ENCODE data around the gene ATP13A5. TPM values are rescaled to one million over a fixed set of nuclear protein-coding genes. Genes with fewer than 3 reads are reported as not detected.

ATP13A5 gene
- total and polyA plus RNA-seq, 2 of the 8 experiments (the other 6 are each of a cell fraction or from before 2014, with no cell fraction given): not detected

GRCh38 chr3:193416629-193417028 lies 38.1 kb upstream of the ATP13A5 start:
- H2BK120ac ChIP-seq (replicated peaks; ENCODE audit: low read depth, low read length): no peak overlapping the region
- DNase-seq (ENCODE audit: low read depth in 1 of 2, low spot score in 2 of 2) (no peak), FAIRE-seq (no peak)
- H3K18ac ChIP-seq (ENCODE audit: extremely low read depth, low read length): no peak overlapping the region
- H3K79me1 ChIP-seq (ENCODE audit: low read depth, low read length): no peaks in the 10 kb centered on the region
- no peak overlapping the region for H3K4me3 ChIP-seq (ENCODE audit: extremely low read depth in 1 of 4, insufficient read depth in 2 of 4, low read depth in 3 of 4, low read length in 4 of 4)
- no peak overlapping the region for H3K14ac ChIP-seq (ENCODE audit: insufficient read length)
- H3K23me2 ChIP-seq (ENCODE audit: low read depth, low read length): no peaks in the 10 kb centered on the region
- 0 out of 4 replicates have a peak, but pooled peaks cover 0 to 13% of the 10 kb centered on the region in 2 experiments for H3K9me3 ChIP-seq (ENCODE audit: insufficient read depth in 2 of 2, low read depth in 1 of 2, low read length in 1 of 2)
- no peak overlapping the region for H3K56ac ChIP-seq (replicated peaks; ENCODE audit: insufficient read length, low read depth, low read length)
- no peak overlapping the region for H3K9ac ChIP-seq (replicated peaks in 1 of 4; ENCODE audit: extremely low read depth in 1 of 4, low read depth in 3 of 4, low read length in 3 of 4)
- no peaks in the 10 kb centered on the region for H3K27me3 ChIP-seq (replicated peaks in 1 of 4; ENCODE audit: control insufficient read depth in 3 of 4, extremely low read depth in 1 of 4, insufficient read depth in 3 of 4, low read length in 3 of 4)
- TF ChIP-seq CBX5 (IDR thresholded peaks at IDR 0.05; ENCODE audit: low read depth, low read length) (no peak), CTCF (IDR thresholded peaks at IDR 0.05; ENCODE audit: control extremely low read depth in 1 of 3, insufficient read depth in 1 of 3, low read depth in 1 of 3, low read length in 3 of 3) (no peak), CHD2 (IDR thresholded peaks at IDR 0.05; ENCODE audit: low read length) (no peak), EP300 (IDR thresholded peaks at IDR 0.05; ENCODE audit: borderline replicate concordance in 1 of 2, low read depth in 2 of 2, low read length in 2 of 2) (no peak), TAF1 (IDR thresholded peaks at IDR 0.05; ENCODE audit: low read depth, low read length) (no peak), HDAC6 (IDR thresholded peaks at IDR 0.05; ENCODE audit: low read depth, low read length) (no peak), GABPA (IDR thresholded peaks at IDR 0.05; ENCODE audit: borderline replicate concordance, insufficient read depth, low read length) (no peak)
- no peaks in the 10 kb centered on the region for H3K79me2 ChIP-seq (ENCODE audit: control insufficient read depth in 1 of 2, insufficient read depth in 2 of 2, low read length in 2 of 2)
- no peaks in the 10 kb centered on the region for H3K36me3 ChIP-seq (ENCODE audit: control insufficient read depth in 2 of 4, insufficient read depth in 4 of 4, low read length in 3 of 4)
- no peak overlapping the region for H2BK12ac ChIP-seq (ENCODE audit: low read depth, low read length)
- no peak overlapping the region for H2BK5ac ChIP-seq (ENCODE audit: low read depth, low read length)
- no peaks in the 10 kb centered on the region for H3K4me1 ChIP-seq (replicated peaks in 1 of 4; ENCODE audit: control insufficient read depth in 3 of 4, insufficient read depth in 4 of 4, low read length in 3 of 4)
- no peak overlapping the region for H4K91ac ChIP-seq (replicated peaks; ENCODE audit: insufficient read length, low read length)
- H2AK5ac ChIP-seq (ENCODE audit: low read depth, low read length): no peak overlapping the region
- no peak overlapping the region for H2BK15ac ChIP-seq (ENCODE audit: low read length)
- CTCF ChIA-PET (ENCODE audit: partially characterized antibody): no interaction called here
- H3K4me2 ChIP-seq (ENCODE audit: insufficient read depth in 1 of 2, low read depth in 2 of 2, low read length in 2 of 2): no peak overlapping the region
- H3K23ac ChIP-seq (ENCODE audit: insufficient read length): no peak overlapping the region
- POLR2A ChIA-PET (ENCODE audit: partially characterized antibody): no interaction called here
- H2BK20ac ChIP-seq (ENCODE audit: low read length): no peak overlapping the region
- H3K4ac ChIP-seq (replicated peaks; ENCODE audit: insufficient read length, low read depth, low read length): no peak overlapping the region
- no peak overlapping the region for H3K27ac ChIP-seq (ENCODE audit: low read depth, low read length)
- no peaks in the 10 kb centered on the region for H4K20me1 ChIP-seq (replicated peaks in 1 of 2; ENCODE audit: control insufficient read depth in 1 of 2, insufficient read depth in 2 of 2, low read length in 2 of 2)
- H4K5ac ChIP-seq (ENCODE audit: insufficient read length, low read depth, low read length): no peak overlapping the region
- WGBS, 2 experiments (ENCODE audit: extremely low coverage in 1 of 2, insufficient coverage in 1 of 2, insufficient read length in 1 of 2, insufficient replicate concordance in 2 of 2, low coverage in 1 of 2, low lambda C conversion rate in 2 of 2, missing lambda C conversion rate in 1 of 2): 97% methylated on average over 2 of the region's 2 CpGs; no CpG with 5 or more reads in 1 of the 2 experiments
- no peak overlapping the region for H2AFZ ChIP-seq (ENCODE audit: low read length)
- no peak overlapping the region for H4K8ac ChIP-seq (ENCODE audit: extremely low read depth, insufficient read depth, low read length)
